Thyroid gland (tissue), 4 donors: ENCODE measurements around the gene RSU1. TPM values are rescaled to one million over a fixed set of nuclear protein-coding genes. Genes with fewer than 3 reads are reported as not detected.

Experiments
- DNase-seq, 2 donors: peaks; one replicate each; pipeline ENCODE4 v3.0.0-alpha.2; 2019
- H3K27ac ChIP-seq, 3 donors: fragments of 200-600 bp; sonication (generic); 1 replicate in 2 of 3; 2 replicates in 1 of 3; pipeline ENCODE4 v1.5.1; 2016 to 2019; ENCODE audit warnings: mild to moderate bottlenecking in 1 of 3, moderate library complexity in 1 of 3
- H3K27me3 ChIP-seq: fragments of 200-600 bp; sonication (generic); one replicate; pipeline ENCODE4 v1.5.1; 2019
- H3K36me3 ChIP-seq, 2 donors: fragments of 200-600 bp; sonication (generic); one replicate each; pipeline ENCODE4 v1.5.1; 2016 to 2019
- H3K4me1 ChIP-seq, 2 donors: fragments of 200-600 bp; sonication (generic); one replicate each; pipeline ENCODE4 v1.5.1; 2017 to 2019
- H3K4me3 ChIP-seq, 3 donors: fragments of 200-600 bp; sonication (generic); replicated peaks in 1 of 3; 1 replicate in 2 of 3; 2 replicates in 1 of 3; pipeline ENCODE4 v1.5.1; 2016; ENCODE audit warnings: mild to moderate bottlenecking in 1 of 3
- H3K9me3 ChIP-seq: fragments of 200-600 bp; sonication (generic); one replicate; pipeline ENCODE4 v1.5.1; 2017
- POLR2A ChIP-seq, 2 donors: fragments of 450-650 bp; IDR thresholded peaks; one replicate each; pipeline ENCODE4 v1.6.1; 2017; ENCODE audit warnings: antibody characterized with exemption in 2 of 2, mild to moderate bottlenecking in 2 of 2, moderate library complexity in 1 of 2
- WGBS, 2 donors: methylation state at CpG; one replicate each; pipeline ENCODE4 v1.1.5; 2017; 5-methylcytosine and 5-hydroxymethylcytosine counted together
- intact Hi-C: fragments of 100-400 bp; cut with DNase I; formaldehyde crosslinking; loops from one replicate; pipeline ENCODE4 v1.15.1; 2023
- total RNA-seq, 4 donors: library from RNA; depleted of rRNA; stranded (reverse); fragments of >200 nt; gene quantifications; one replicate each; pipeline ENCODE4 v1.2.3, GENCODE V29; 2016
- TF ChIP-seq, protein P1 (sequence below), 6 experiments: fragments of 200-600 bp in 3 of 6; fragments of 450-650 bp in 3 of 6; sonication (generic) in 3 of 6; IDR thresholded peaks; one replicate each; pipeline ENCODE4 v1.5.1; 2016 to 2019; ENCODE audit warnings: antibody characterized with exemption in 6 of 6, mild to moderate bottlenecking in 2 of 6, inconsistent platforms in 1 of 6, moderate library complexity in 1 of 6

RSU1 gene
- total RNA-seq, 4 donors from 2014 or later: 43.5 to 63.0 (median 50.7) TPM

DNA sequence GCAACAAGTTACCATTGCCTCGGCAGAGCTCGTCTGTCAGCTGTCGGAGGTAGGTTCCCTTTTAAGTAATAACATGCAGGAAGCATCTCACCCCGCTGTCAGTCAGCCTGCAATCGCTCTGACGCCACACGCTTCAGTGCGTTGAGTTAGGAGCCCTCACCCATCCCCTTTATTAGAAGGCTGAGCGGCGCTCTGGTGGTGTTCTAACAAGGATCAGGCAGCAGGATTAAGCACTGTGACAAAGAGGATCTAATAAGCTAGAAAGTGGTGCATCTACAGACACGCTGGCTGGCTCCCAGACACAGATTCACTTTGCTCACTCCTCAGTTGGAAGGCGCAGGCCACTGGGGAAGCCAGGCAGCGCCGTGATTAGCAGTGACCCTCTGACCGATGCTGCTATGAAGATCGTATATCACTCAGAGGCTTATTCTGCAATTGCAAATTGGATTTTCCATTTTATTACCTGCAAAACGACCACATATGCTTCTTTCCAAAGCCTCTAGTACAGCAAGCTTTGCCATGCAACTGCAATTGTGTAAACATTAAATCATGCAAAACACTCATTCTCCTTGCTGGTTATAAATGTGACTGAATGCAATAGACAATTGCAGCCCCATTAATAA lies 117.7 kb downstream of the RSU1 start:
- TF ChIP-seq, protein P1, sequence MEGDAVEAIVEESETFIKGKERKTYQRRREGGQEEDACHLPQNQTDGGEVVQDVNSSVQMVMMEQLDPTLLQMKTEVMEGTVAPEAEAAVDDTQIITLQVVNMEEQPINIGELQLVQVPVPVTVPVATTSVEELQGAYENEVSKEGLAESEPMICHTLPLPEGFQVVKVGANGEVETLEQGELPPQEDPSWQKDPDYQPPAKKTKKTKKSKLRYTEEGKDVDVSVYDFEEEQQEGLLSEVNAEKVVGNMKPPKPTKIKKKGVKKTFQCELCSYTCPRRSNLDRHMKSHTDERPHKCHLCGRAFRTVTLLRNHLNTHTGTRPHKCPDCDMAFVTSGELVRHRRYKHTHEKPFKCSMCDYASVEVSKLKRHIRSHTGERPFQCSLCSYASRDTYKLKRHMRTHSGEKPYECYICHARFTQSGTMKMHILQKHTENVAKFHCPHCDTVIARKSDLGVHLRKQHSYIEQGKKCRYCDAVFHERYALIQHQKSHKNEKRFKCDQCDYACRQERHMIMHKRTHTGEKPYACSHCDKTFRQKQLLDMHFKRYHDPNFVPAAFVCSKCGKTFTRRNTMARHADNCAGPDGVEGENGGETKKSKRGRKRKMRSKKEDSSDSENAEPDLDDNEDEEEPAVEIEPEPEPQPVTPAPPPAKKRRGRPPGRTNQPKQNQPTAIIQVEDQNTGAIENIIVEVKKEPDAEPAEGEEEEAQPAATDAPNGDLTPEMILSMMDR (IDR thresholded peaks at IDR 0.05): no peak
- no peak for TF ChIP-seq POLR2A (IDR thresholded peaks at IDR 0.05)
- Histone ChIP-seq H3K36me3 (no peaks in the 10 kb centered on the region), H3K27ac (no peak overlapping the region), H3K4me3 (no peak overlapping the region), H3K9me3 (no peaks in the 10 kb centered on the region), H3K4me1 (no peaks in the 10 kb centered on the region), H3K27me3 (no peaks in the 10 kb centered on the region)
- WGBS, 2 donors: 89 to 90% methylated on average over 17 of the region's 17 CpGs
- intact Hi-C loops: no loop called here
- no peak for DNase-seq

DNA sequence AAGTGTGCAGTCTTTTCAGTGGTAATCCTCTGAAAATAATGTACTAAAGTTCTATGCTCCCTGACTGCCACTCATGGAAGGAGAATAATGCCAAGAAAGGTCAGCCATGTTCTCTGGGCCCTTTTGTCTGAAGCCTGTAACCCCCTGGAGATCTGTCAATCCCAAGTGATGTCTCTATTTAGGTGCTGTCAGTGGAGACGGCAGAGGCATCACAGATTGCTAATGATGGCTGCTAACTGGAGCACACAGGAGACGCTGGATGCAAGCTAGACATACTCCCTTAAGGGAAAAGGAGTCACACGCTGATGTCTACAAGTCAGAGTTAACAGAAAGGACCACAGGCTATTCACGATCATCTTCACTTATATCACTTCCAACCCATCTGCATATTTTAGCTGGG lies 118.8 kb downstream of the RSU1 start:
- WGBS, 2 donors: 76 to 87% methylated on average over 4 of the region's 4 CpGs
- H3K27ac ChIP-seq: no peak overlapping the region
- no peaks in the 10 kb centered on the region for H3K27me3 ChIP-seq
- no peak for TF ChIP-seq POLR2A (IDR thresholded peaks at IDR 0.05)
- TF ChIP-seq, protein P1 (IDR thresholded peaks at IDR 0.05): no peak
- no peaks in the 10 kb centered on the region for H3K9me3 ChIP-seq
- intact Hi-C loops: no loop called here
- DNase-seq: no peak
- no peaks in the 10 kb centered on the region for H3K4me1 ChIP-seq
- H3K4me3 ChIP-seq: no peak overlapping the region
- H3K36me3 ChIP-seq: no peaks in the 10 kb centered on the region

DNA sequence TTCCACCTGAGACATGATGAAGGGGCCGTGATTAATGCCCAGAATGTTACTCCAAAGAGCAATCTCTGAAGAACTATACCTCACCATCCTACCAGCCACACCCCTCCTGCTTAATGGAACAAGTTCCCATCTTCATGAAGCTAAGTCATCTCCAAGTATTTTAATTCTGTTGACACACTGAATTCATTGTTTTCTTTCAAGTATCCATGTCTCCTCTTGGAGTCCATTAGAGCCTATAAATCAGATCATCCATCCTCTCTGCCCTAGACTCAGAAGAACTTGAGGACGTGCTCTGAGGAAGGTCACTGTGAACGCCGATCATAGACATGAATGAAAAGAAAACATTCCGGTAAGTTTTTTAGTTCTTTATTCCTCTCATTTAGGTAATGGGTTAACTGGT lies 126.8 kb downstream of the RSU1 start:
- intact Hi-C loops: no loop called here

DNA sequence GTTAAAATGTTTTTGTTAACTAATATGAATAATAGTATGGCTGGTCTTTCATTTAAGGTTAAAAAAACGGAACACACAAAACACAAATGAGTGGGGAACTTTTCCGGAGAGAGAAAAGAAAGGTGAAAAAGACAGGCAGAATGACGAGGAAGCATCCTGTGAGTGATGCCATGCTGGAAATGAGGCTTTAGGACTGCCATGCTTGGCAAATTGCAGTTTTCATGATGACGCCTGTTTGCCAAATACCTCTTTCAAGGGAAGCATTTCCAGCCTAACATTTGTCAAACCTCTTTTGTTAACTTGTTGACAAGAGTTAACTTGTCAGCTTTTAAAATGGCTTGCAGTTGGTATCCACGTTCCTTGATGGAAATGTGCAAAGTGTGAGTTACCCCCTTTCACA lies 127.5 kb downstream of the RSU1 start:
- no peak for DNase-seq
- H3K4me1 ChIP-seq: no peaks in the 10 kb centered on the region

More for the DNA sequence above, 126.8 kb downstream of the RSU1 start:
- no peaks in the 10 kb centered on the region for H3K9me3 ChIP-seq
- WGBS, 2 donors: 65 to 72% methylated on average over 5 of the region's 5 CpGs
- no peak for DNase-seq
- no peaks in the 10 kb centered on the region for H3K4me1 ChIP-seq
- no peaks in the 10 kb centered on the region for H3K27me3 ChIP-seq
- no peaks in the 10 kb centered on the region for H3K36me3 ChIP-seq
- TF ChIP-seq, protein P1 (IDR thresholded peaks at IDR 0.05): no peak
- no peak for TF ChIP-seq POLR2A (IDR thresholded peaks at IDR 0.05)
- no peak overlapping the region for H3K27ac ChIP-seq
- no peak overlapping the region for H3K4me3 ChIP-seq

DNA sequence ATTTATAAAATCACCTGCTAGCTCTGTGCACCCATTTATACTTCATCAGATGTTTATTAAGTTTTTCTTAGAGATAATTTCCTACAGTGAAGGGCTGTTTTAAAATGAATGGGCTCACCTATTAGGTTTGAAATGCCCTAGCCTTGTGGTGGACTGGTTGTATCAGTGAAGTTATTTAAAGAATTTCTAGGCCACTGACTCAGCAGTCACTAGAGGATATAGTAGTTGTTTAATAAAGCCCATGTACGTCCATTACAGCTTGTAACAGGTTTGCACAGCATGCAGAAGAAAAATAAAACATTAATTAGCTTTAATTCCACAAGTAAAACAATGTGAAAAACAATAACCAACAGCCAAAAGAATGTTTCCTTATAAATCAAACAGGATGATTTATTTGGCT lies 128.0 kb downstream of the RSU1 start:
- 76% methylated on average over 1 of the region's 1 CpG for WGBS, 2 donors
- Histone ChIP-seq H3K36me3 (no peaks in the 10 kb centered on the region), H3K27me3 (no peaks in the 10 kb centered on the region), H3K4me1 (no peaks in the 10 kb centered on the region), H3K4me3 (no peak overlapping the region), H3K9me3 (no peaks in the 10 kb centered on the region), H3K27ac (no peak overlapping the region)
- intact Hi-C loops: no loop called here
- no peak for TF ChIP-seq POLR2A (IDR thresholded peaks at IDR 0.05)
- TF ChIP-seq, protein P1 (IDR thresholded peaks at IDR 0.05): no peak
- no peak for DNase-seq

More for the DNA sequence above, 127.5 kb downstream of the RSU1 start:
- H3K27me3 ChIP-seq: no peaks in the 10 kb centered on the region
- TF ChIP-seq, protein P1 (IDR thresholded peaks at IDR 0.05): no peak
- TF ChIP-seq POLR2A (IDR thresholded peaks at IDR 0.05): no peak
- intact Hi-C loops: no loop called here
- H3K36me3 ChIP-seq: no peaks in the 10 kb centered on the region
- H3K27ac ChIP-seq: no peak overlapping the region
- H3K4me3 ChIP-seq: no peak overlapping the region
- 87 to 91% methylated on average over 5 of the region's 5 CpGs for WGBS, 2 donors
- H3K9me3 ChIP-seq: no peaks in the 10 kb centered on the region
